Measurements from ENCODE around the gene COPE. TPM values are rescaled to one million over a fixed set of nuclear protein-coding genes. Genes with fewer than 3 reads are reported as not detected.

Gene COPE
- total RNA-seq, 1 donor from 2014 or later = 95.2 TPM

GRCh38 chr19:18854982-18855381 lies 64.2 kb downstream of the COPE start:
- no peak overlapping the region for H3K27ac Mint-ChIP-seq
- no peak overlapping the region for H3K4me3 Mint-ChIP-seq
- no peaks in the 10 kb centered on the region for H3K9me3 Mint-ChIP-seq
- H2AFZ ChIP-seq (replicated peaks) = no peak overlapping the region
- no peaks in the 10 kb centered on the region for H3K9me3 ChIP-seq (ENCODE audit: low read depth)
- no peaks in the 10 kb centered on the region for H3K79me2 ChIP-seq (ENCODE audit: low read depth)
- H3F3A ChIP-seq (ENCODE audit: low read depth) = no peaks in the 10 kb centered on the region
- no peak for TF ChIP-seq EZH2phosphoT487 (IDR thresholded peaks at IDR 0.05)
- no peak for TF ChIP-seq CTCF (IDR thresholded peaks at IDR 0.05)
- no peak for TF ChIP-seq EZH2 (IDR thresholded peaks at IDR 0.05)
- peaks cover 20% of the 10 kb centered on the region for H3K36me3 Mint-ChIP-seq
- H3K27me3 ChIP-seq = no peaks in the 10 kb centered on the region
- H4K20me1 ChIP-seq (ENCODE audit: low read depth) = peaks cover 36% of the 10 kb centered on the region
- no peaks in the 10 kb centered on the region for H3K36me3 ChIP-seq
- H3K9ac ChIP-seq = no peak overlapping the region
- no peak for DNase-seq (ENCODE audit: low spot score)
- no peaks in the 10 kb centered on the region for H3K4me1 Mint-ChIP-seq
- no peak overlapping the region for H3K4me2 ChIP-seq
- H3K27ac ChIP-seq = no peak overlapping the region
- H3K4me1 ChIP-seq = no peaks in the 10 kb centered on the region
- peaks cover 3% of the 10 kb centered on the region for H3K27me3 Mint-ChIP-seq (ENCODE audit: insufficient read depth, low read depth)
- no peak overlapping the region for H3K4me3 ChIP-seq

GRCh38 chr19:18853755-18854427 lies 65.3 kb downstream of the COPE start:
- H3K4me3 ChIP-seq = no peak overlapping the region
- no peaks in the 10 kb centered on the region for H3K9me3 ChIP-seq (ENCODE audit: low read depth)
- H3K27ac ChIP-seq = no peak overlapping the region
- H3K36me3 ChIP-seq = no peaks in the 10 kb centered on the region
- Mint-ChIP-seq H3K4me3 (no peak overlapping the region), H3K27ac (no peak overlapping the region), H3K9me3 (no peaks in the 10 kb centered on the region), H3K36me3 (peaks cover 25% of the 10 kb centered on the region), H3K4me1 (peaks cover 3% of the 10 kb centered on the region), H3K27me3 (ENCODE audit: insufficient read depth, low read depth) (peaks cover 3% of the 10 kb centered on the region)
- no peak overlapping the region for H3K9ac ChIP-seq
- no peak overlapping the region for H2AFZ ChIP-seq (replicated peaks)
- no peaks in the 10 kb centered on the region for H3K27me3 ChIP-seq
- no peaks in the 10 kb centered on the region for H3K4me1 ChIP-seq
- no peak for TF ChIP-seq EZH2 (IDR thresholded peaks at IDR 0.05)
- TF ChIP-seq CTCF (IDR thresholded peaks at IDR 0.05) = peak; percentile 4
- TF ChIP-seq EZH2phosphoT487 (IDR thresholded peaks at IDR 0.05) = no peak
- peaks cover 3% of the 10 kb centered on the region for H3K79me2 ChIP-seq (ENCODE audit: low read depth)
- H3F3A ChIP-seq (ENCODE audit: low read depth) = no peaks in the 10 kb centered on the region
- no peak for DNase-seq (ENCODE audit: low spot score)
- no peak overlapping the region for H3K4me2 ChIP-seq
- peaks cover 43% of the 10 kb centered on the region for H4K20me1 ChIP-seq (ENCODE audit: low read depth)

GRCh38 chr19:18852648-18853047 lies 66.5 kb downstream of the COPE start:
- H3K4me2 ChIP-seq = no peak overlapping the region
- no peak overlapping the region for H2AFZ ChIP-seq (replicated peaks)
- H3K79me2 ChIP-seq (ENCODE audit: low read depth) = peaks cover 15% of the 10 kb centered on the region
- Mint-ChIP-seq H3K27ac (no peak overlapping the region), H3K27me3 (ENCODE audit: insufficient read depth, low read depth) (peaks cover 3% of the 10 kb centered on the region), H3K4me1 (peaks cover 3% of the 10 kb centered on the region), H3K9me3 (no peaks in the 10 kb centered on the region), H3K36me3 (peaks cover 24% of the 10 kb centered on the region), H3K4me3 (no peak overlapping the region)
- TF ChIP-seq EZH2phosphoT487 (IDR thresholded peaks at IDR 0.05) (no peak), CTCF (IDR thresholded peaks at IDR 0.05) (no peak), EZH2 (IDR thresholded peaks at IDR 0.05) (no peak)
- H3K4me3 ChIP-seq = no peak overlapping the region
- no peak overlapping the region for H3K27ac ChIP-seq
- no peaks in the 10 kb centered on the region for H3K36me3 ChIP-seq
- no peaks in the 10 kb centered on the region for H3K27me3 ChIP-seq
- no peaks in the 10 kb centered on the region for H3F3A ChIP-seq (ENCODE audit: low read depth)
- peaks cover 55% of the 10 kb centered on the region for H4K20me1 ChIP-seq (ENCODE audit: low read depth)
- H3K4me1 ChIP-seq = no peaks in the 10 kb centered on the region
- H3K9me3 ChIP-seq (ENCODE audit: low read depth) = no peaks in the 10 kb centered on the region
- no peak for DNase-seq (ENCODE audit: low spot score)
- no peak overlapping the region for H3K9ac ChIP-seq

Measured in neural progenitor cell (in vitro differentiated cells).